GM12872 (cell line): Measurements from ENCODE around the gene RFT1.
A peak's percentile ranks its signal among the peaks of the same experiment; 100 is the strongest.

Experiments used
- CTCF ChIP-seq: IDR thresholded peaks from 3 replicates; pipeline ENCODE4 v1.5.1; 2011; ENCODE audit warnings: low read depth, mild to moderate bottlenecking, low read length, moderate library complexity; ENCODE audit not compliant: insufficient read depth

The RFT1 gene

GRCh38 chr3:53114412-53115074 lies 15.7 kb downstream of the RFT1 start:
- TF ChIP-seq CTCF: no peak

- TF ChIP-seq CTCF: peak; percentile 99
Observed at GRCh38 chr3:53114011-53114400, 16.2 kb downstream of the RFT1 start.

GRCh38 chr3:53113293-53114010 lies 16.8 kb downstream of the RFT1 start:
- TF ChIP-seq CTCF: no peak

GRCh38 chr3:53111822-53112221 lies 18.4 kb downstream of the RFT1 start:
- no peak for TF ChIP-seq CTCF

GRCh38 chr3:53109891-53110771 lies 20.1 kb downstream of the RFT1 start:
- peak; percentile 71 for TF ChIP-seq CTCF

- TF ChIP-seq CTCF: no peak
Observed at GRCh38 chr3:53109190-53109589, 21.0 kb downstream of the RFT1 start.

- TF ChIP-seq CTCF: no peak
Observed at GRCh38 chr3:53104762-53105161, 25.5 kb downstream of the RFT1 start.
